ENCODE data around the gene RAP1GAP. TPM values are rescaled to one million over a fixed set of nuclear protein-coding genes. Genes with fewer than 3 reads are reported as not detected.

RAP1GAP gene
- total and polyA plus RNA-seq, 5 donors from 2014 or later = 0.84 TPM; not detected in 4

GRCh38 chr1:21573475-21573874 lies 95.7 kb downstream of the RAP1GAP start:
- H3K4me1 Mint-ChIP-seq = no peaks in the 10 kb centered on the region
- Histone ChIP-seq H3K27me3 (ENCODE audit: control insufficient read depth, insufficient read depth, low read length) (no peaks in the 10 kb centered on the region), H3K9me3 (ENCODE audit: control insufficient read depth in 2 of 2, low read length in 2 of 2) (no peaks in the 10 kb centered on the region), H3K36me3 (ENCODE audit: control insufficient read depth, insufficient read depth, low read length) (no peaks in the 10 kb centered on the region), H3K4me1 (ENCODE audit: control insufficient read depth, insufficient read depth, low read length, poor library complexity, severe bottlenecking) (no peaks in the 10 kb centered on the region), H3K4me3 (ENCODE audit: low read depth, low read length) (no peak overlapping the region), H3K27ac (ENCODE audit: insufficient read depth, low read length, poor library complexity, severe bottlenecking) (no peak overlapping the region)
- ATAC-seq (ENCODE audit: low read depth in 2 of 2) (no peak), DNase-seq (no peak)
- H3K36me3 Mint-ChIP-seq = no peaks in the 10 kb centered on the region
- H3K9me3 Mint-ChIP-seq = no peaks in the 10 kb centered on the region
- H3K27me3 Mint-ChIP-seq = peaks cover 6% of the 10 kb centered on the region
- no peak overlapping the region for H3K4me3 Mint-ChIP-seq
- H3K27ac Mint-ChIP-seq = no peak overlapping the region

DNA sequence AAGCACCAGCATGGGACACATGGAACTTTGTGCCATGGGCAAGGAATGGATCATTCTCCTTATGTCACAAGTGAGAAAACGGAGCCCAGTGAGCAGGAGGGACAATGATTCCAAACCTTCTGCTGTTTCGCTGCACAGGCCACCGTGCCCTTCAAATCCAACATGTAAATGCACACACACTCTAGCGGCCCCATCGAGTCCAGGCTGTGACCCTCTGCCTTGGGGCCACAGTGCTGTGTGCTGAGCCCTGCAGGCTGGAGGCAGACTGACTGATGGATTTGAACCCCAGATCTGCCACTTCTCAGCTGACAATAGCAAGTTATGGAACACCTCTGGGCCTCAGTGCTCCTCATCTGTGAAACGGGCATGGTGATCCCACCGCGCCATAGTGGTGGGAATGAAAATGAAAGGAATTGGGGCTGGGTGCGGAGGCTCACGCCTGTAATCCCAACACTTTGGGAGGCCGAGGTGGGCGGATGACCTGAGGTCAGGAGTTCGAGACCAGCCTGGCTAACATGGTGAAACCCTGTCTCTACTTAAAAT lies 96.4 kb downstream of the RAP1GAP start:
- Mint-ChIP-seq H3K27me3 (peaks cover 6% of the 10 kb centered on the region), H3K4me3 (no peak overlapping the region), H3K27ac (no peak overlapping the region), H3K4me1 (no peaks in the 10 kb centered on the region), H3K9me3 (no peaks in the 10 kb centered on the region), H3K36me3 (no peaks in the 10 kb centered on the region)
- no peaks in the 10 kb centered on the region for H3K27me3 ChIP-seq (ENCODE audit: control insufficient read depth, insufficient read depth, low read length)
- no peaks in the 10 kb centered on the region for H3K4me1 ChIP-seq (ENCODE audit: control insufficient read depth, insufficient read depth, low read length, poor library complexity, severe bottlenecking)
- H3K9me3 ChIP-seq (ENCODE audit: control insufficient read depth in 2 of 2, low read length in 2 of 2) = no peaks in the 10 kb centered on the region
- H3K4me3 ChIP-seq (ENCODE audit: low read depth, low read length) = no peak overlapping the region
- H3K36me3 ChIP-seq (ENCODE audit: control insufficient read depth, insufficient read depth, low read length) = no peaks in the 10 kb centered on the region
- H3K27ac ChIP-seq (ENCODE audit: insufficient read depth, low read length, poor library complexity, severe bottlenecking) = no peak overlapping the region
- DNase-seq (no peak), ATAC-seq (ENCODE audit: low read depth in 2 of 2) (no peak)

DNA sequence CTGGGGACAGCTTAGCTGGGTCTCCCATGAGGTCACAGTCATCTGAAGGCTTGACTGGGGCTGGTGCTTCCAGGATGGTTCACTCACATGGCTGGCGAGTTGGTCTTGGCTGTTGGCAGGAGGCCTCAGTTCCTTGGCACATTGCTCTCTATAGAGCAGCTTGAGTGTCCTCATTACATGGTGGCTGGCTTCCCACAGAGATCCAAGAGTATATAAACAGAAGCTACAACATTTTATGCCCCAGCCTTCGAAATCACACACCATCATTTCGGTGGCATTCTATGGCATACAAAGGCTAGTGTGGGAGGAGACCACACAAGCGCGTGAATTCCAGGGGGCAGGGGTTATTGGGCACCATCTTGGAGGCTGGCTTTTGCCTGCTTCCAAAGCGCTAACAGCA lies 96.9 kb downstream of the RAP1GAP start:
- H3K4me1 Mint-ChIP-seq = no peaks in the 10 kb centered on the region
- H3K9me3 Mint-ChIP-seq = no peaks in the 10 kb centered on the region
- Histone ChIP-seq H3K27me3 (ENCODE audit: control insufficient read depth, insufficient read depth, low read length) (no peaks in the 10 kb centered on the region), H3K36me3 (ENCODE audit: control insufficient read depth, insufficient read depth, low read length) (no peaks in the 10 kb centered on the region), H3K4me3 (ENCODE audit: low read depth, low read length) (no peak overlapping the region), H3K4me1 (ENCODE audit: control insufficient read depth, insufficient read depth, low read length, poor library complexity, severe bottlenecking) (no peaks in the 10 kb centered on the region), H3K9me3 (ENCODE audit: control insufficient read depth in 2 of 2, low read length in 2 of 2) (no peaks in the 10 kb centered on the region), H3K27ac (ENCODE audit: insufficient read depth, low read length, poor library complexity, severe bottlenecking) (no peak overlapping the region)
- no peak for DNase-seq
- no peak overlapping the region for H3K27ac Mint-ChIP-seq
- H3K36me3 Mint-ChIP-seq = no peaks in the 10 kb centered on the region
- H3K4me3 Mint-ChIP-seq = no peak overlapping the region
- H3K27me3 Mint-ChIP-seq = peaks cover 6% of the 10 kb centered on the region
- no peak for ATAC-seq (ENCODE audit: low read depth in 2 of 2)

DNA sequence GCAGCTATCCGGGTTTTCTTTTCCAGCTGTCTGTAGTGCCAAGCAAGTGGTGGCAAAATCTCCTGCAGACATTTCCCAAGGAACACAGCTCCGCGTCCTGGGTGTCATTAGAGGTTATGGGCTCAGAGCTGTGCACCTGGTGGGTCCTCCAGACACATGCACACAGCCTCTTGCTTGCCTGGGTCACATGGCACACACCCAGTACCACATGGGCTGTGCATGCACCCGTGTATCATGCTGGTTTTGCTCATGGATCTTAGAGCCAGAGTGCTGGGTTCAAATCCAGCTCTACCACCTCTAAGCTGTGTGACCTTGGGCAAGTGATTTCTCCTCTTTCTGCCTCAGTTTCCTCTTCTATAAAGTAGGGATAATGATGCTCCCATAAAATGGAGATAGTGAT lies 98.3 kb downstream of the RAP1GAP start:
- Mint-ChIP-seq H3K9me3 (no peaks in the 10 kb centered on the region), H3K4me1 (no peaks in the 10 kb centered on the region), H3K36me3 (no peaks in the 10 kb centered on the region), H3K27me3 (peaks cover 6% of the 10 kb centered on the region), H3K27ac (no peak overlapping the region), H3K4me3 (no peak overlapping the region)
- H3K27me3 ChIP-seq (ENCODE audit: control insufficient read depth, insufficient read depth, low read length) = no peaks in the 10 kb centered on the region
- no peaks in the 10 kb centered on the region for H3K36me3 ChIP-seq (ENCODE audit: control insufficient read depth, insufficient read depth, low read length)
- no peaks in the 10 kb centered on the region for H3K9me3 ChIP-seq (ENCODE audit: control insufficient read depth in 2 of 2, low read length in 2 of 2)
- no peak for DNase-seq
- no peak overlapping the region for H3K4me3 ChIP-seq (ENCODE audit: low read depth, low read length)
- H3K4me1 ChIP-seq (ENCODE audit: control insufficient read depth, insufficient read depth, low read length, poor library complexity, severe bottlenecking) = no peaks in the 10 kb centered on the region
- no peak for ATAC-seq (ENCODE audit: low read depth in 2 of 2)
- H3K27ac ChIP-seq (ENCODE audit: insufficient read depth, low read length, poor library complexity, severe bottlenecking) = no peak overlapping the region

DNA sequence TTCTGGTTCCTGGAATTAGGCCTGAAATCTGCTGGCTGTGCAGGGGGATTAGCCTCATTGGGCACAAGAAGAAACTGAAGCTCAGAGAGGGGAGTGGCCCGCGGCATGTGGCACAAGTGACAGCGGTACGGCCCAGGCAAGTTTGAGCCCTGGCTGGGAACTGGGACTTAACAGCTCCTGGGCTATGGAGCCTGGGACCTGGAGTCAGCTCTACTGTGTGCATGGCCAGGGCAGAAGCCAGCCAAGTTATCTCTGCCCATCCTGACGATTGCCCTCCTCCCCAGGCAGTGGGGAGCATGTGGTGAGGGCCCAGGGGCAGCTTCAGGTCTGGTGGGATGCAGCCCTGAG lies 98.7 kb downstream of the RAP1GAP start:
- Mint-ChIP-seq H3K9me3 (no peaks in the 10 kb centered on the region), H3K27me3 (peaks cover 6% of the 10 kb centered on the region), H3K36me3 (no peaks in the 10 kb centered on the region), H3K4me3 (no peak overlapping the region), H3K27ac (no peak overlapping the region), H3K4me1 (no peaks in the 10 kb centered on the region)
- ATAC-seq (ENCODE audit: low read depth in 2 of 2) = no peak
- Histone ChIP-seq H3K36me3 (ENCODE audit: control insufficient read depth, insufficient read depth, low read length) (no peaks in the 10 kb centered on the region), H3K4me1 (ENCODE audit: control insufficient read depth, insufficient read depth, low read length, poor library complexity, severe bottlenecking) (no peaks in the 10 kb centered on the region), H3K27ac (ENCODE audit: insufficient read depth, low read length, poor library complexity, severe bottlenecking) (no peak overlapping the region), H3K4me3 (ENCODE audit: low read depth, low read length) (no peak overlapping the region), H3K9me3 (ENCODE audit: control insufficient read depth in 2 of 2, low read length in 2 of 2) (no peaks in the 10 kb centered on the region), H3K27me3 (ENCODE audit: control insufficient read depth, insufficient read depth, low read length) (no peaks in the 10 kb centered on the region)
- no peak for DNase-seq

DNA sequence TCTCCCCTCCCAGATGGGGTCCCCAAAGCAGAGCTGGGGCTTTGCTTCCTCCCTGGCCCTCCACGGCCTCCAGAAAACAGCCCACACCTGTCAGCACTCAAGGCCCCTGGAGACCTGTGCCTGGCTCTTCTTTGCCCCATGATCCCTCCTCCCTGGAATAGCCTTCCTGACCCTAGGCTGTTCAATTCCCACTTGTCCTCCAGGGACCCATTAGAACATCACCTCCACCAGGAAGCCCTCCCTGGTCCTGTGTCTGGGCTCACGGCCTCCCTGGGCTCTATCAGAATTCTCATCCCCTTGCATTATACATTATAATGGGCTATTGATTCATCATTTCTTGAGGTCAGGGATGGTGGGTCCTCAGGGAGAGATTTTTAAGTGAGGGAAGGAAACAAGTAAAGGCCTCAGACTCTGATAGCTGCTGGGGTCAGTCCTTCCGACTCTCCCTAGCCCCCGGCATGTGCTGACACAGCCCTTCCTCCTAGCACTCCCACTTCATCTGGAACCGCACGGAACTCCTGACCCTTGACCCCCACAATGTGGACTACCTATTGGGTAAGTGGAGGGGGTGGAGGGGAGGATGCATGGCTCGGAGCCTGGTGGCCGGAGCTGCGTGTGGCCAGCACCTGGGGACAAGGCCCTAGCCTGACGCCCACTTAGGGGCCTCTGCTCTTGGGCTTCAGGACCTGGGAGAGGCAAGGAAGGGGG lies 99.2 kb downstream of the RAP1GAP start:
- no peaks in the 10 kb centered on the region for H3K4me1 ChIP-seq (ENCODE audit: control insufficient read depth, insufficient read depth, low read length, poor library complexity, severe bottlenecking)
- H3K27me3 ChIP-seq (ENCODE audit: control insufficient read depth, insufficient read depth, low read length) = no peaks in the 10 kb centered on the region
- no peak overlapping the region for H3K27ac ChIP-seq (ENCODE audit: insufficient read depth, low read length, poor library complexity, severe bottlenecking)
- Mint-ChIP-seq H3K36me3 (no peaks in the 10 kb centered on the region), H3K27me3 (peaks cover 6% of the 10 kb centered on the region), H3K9me3 (no peaks in the 10 kb centered on the region), H3K4me1 (no peaks in the 10 kb centered on the region), H3K27ac (no peak overlapping the region), H3K4me3 (no peak overlapping the region)
- no peaks in the 10 kb centered on the region for H3K36me3 ChIP-seq (ENCODE audit: control insufficient read depth, insufficient read depth, low read length)
- DNase-seq (no peak), ATAC-seq (ENCODE audit: low read depth in 2 of 2) (no peak)
- H3K4me3 ChIP-seq (ENCODE audit: low read depth, low read length) = no peak overlapping the region
- no peaks in the 10 kb centered on the region for H3K9me3 ChIP-seq (ENCODE audit: control insufficient read depth in 2 of 2, low read length in 2 of 2)

- H3K36me3 Mint-ChIP-seq = no peaks in the 10 kb centered on the region
- Histone ChIP-seq H3K4me3 (ENCODE audit: low read depth, low read length) (no peak overlapping the region), H3K9me3 (ENCODE audit: control insufficient read depth in 2 of 2, low read length in 2 of 2) (no peaks in the 10 kb centered on the region), H3K27ac (ENCODE audit: insufficient read depth, low read length, poor library complexity, severe bottlenecking) (no peak overlapping the region), H3K4me1 (ENCODE audit: control insufficient read depth, insufficient read depth, low read length, poor library complexity, severe bottlenecking) (no peaks in the 10 kb centered on the region), H3K27me3 (ENCODE audit: control insufficient read depth, insufficient read depth, low read length) (no peaks in the 10 kb centered on the region), H3K36me3 (ENCODE audit: control insufficient read depth, insufficient read depth, low read length) (no peaks in the 10 kb centered on the region)
- no peaks in the 10 kb centered on the region for H3K4me1 Mint-ChIP-seq
- no peak for DNase-seq
- ATAC-seq (ENCODE audit: low read depth in 2 of 2) = no peak
- H3K27me3 Mint-ChIP-seq = no peaks in the 10 kb centered on the region
- no peaks in the 10 kb centered on the region for H3K9me3 Mint-ChIP-seq
- no peak overlapping the region for H3K27ac Mint-ChIP-seq
- no peak overlapping the region for H3K4me3 Mint-ChIP-seq
These were observed 100.3 kb downstream of the RAP1GAP start for GRCh38 chr1:21568809-21569385.
